Measurements from ENCODE around the gene IL6ST.
"Not testable (repeated sequence)": the region's sequence is repeated elsewhere in the genome, so short reads cannot be mapped to it uniquely, and the experiment has no call there.

The IL6ST gene

GRCh38 chr5:56024810-56025150 is 30.0 kb upstream of the IL6ST start:
- Histone ChIP-seq H3K4me3 (IDR thresholded peaks at IDR 0.05; ENCODE audit: insufficient read depth, low read depth, low read length) (no peak overlapping the region), H3K4me2 (peak overlapping the region; percentile 70), H2AFZ (ENCODE audit: low read depth) (peak overlapping the region; percentile 2; the same call in 1 of the 2 replicates), H3K79me2 (ENCODE audit: insufficient read depth, low read depth) (no peaks in the 10 kb centered on the region), H3K9ac (no peak overlapping the region; the same call in 1 of the 2 replicates), H4K20me1 (ENCODE audit: insufficient read depth) (no peaks in the 10 kb centered on the region), H3K27ac (peak overlapping the region; percentile 47), H3K27me3 (ENCODE audit: insufficient read depth, low read depth) (no peaks in the 10 kb centered on the region), H3K4me1 (ENCODE audit: low read depth, poor library complexity, severe bottlenecking) (peaks cover 90% of the 10 kb centered on the region), H3K36me3 (ENCODE audit: insufficient read depth) (no peaks in the 10 kb centered on the region)
- TF ChIP-seq CTCF (conservative IDR thresholded peaks at IDR 0.05; ENCODE audit: low read depth, low read length) = no peak

- no peaks in the 10 kb centered on the region for H3K79me2 ChIP-seq (ENCODE audit: insufficient read depth, low read depth)
- H3K27me3 ChIP-seq (ENCODE audit: insufficient read depth, low read depth) = no peaks in the 10 kb centered on the region
- no peaks in the 10 kb centered on the region for H3K36me3 ChIP-seq (ENCODE audit: insufficient read depth)
- H3K27ac ChIP-seq = no peak overlapping the region
- H3K4me1 ChIP-seq (ENCODE audit: low read depth, poor library complexity, severe bottlenecking) = peaks cover 90% of the 10 kb centered on the region
- H3K9ac ChIP-seq = no peak overlapping the region
- H4K20me1 ChIP-seq (ENCODE audit: insufficient read depth) = no peaks in the 10 kb centered on the region
- TF ChIP-seq CTCF (conservative IDR thresholded peaks at IDR 0.05; ENCODE audit: low read depth, low read length) = no peak
- H3K4me2 ChIP-seq = no peak overlapping the region; the same call in 1 of the 2 replicates
- no peak overlapping the region for H2AFZ ChIP-seq (ENCODE audit: low read depth)
- no peak overlapping the region for H3K4me3 ChIP-seq (IDR thresholded peaks at IDR 0.05; ENCODE audit: insufficient read depth, low read depth, low read length)
Observed at GRCh38 chr5:56023296-56023695, 28.5 kb upstream of the IL6ST start.

GRCh38 chr5:56019306-56020272 is 24.8 kb upstream of the IL6ST start:
- no peak for TF ChIP-seq CTCF (conservative IDR thresholded peaks at IDR 0.05; ENCODE audit: low read depth, low read length)
- H2AFZ ChIP-seq (ENCODE audit: low read depth) = 0 out of 2 replicates have a peak overlapping the region, but pooled peaks have one; percentile 1
- no peaks in the 10 kb centered on the region for H3K27me3 ChIP-seq (ENCODE audit: insufficient read depth, low read depth)
- no peak overlapping the region for H3K4me3 ChIP-seq (IDR thresholded peaks at IDR 0.05; ENCODE audit: insufficient read depth, low read depth, low read length)
- H3K79me2 ChIP-seq (ENCODE audit: insufficient read depth, low read depth) = no peaks in the 10 kb centered on the region
- H3K36me3 ChIP-seq (ENCODE audit: insufficient read depth) = no peaks in the 10 kb centered on the region
- H3K4me2 ChIP-seq = peak overlapping the region; percentile 74
- H3K9ac ChIP-seq = peak overlapping the region; percentile 12; the same call in 1 of the 2 replicates
- peaks cover 74% of the 10 kb centered on the region for H3K4me1 ChIP-seq (ENCODE audit: low read depth, poor library complexity, severe bottlenecking)
- H4K20me1 ChIP-seq (ENCODE audit: insufficient read depth) = no peaks in the 10 kb centered on the region
- H3K27ac ChIP-seq = peak overlapping the region; percentile 57

DNA sequence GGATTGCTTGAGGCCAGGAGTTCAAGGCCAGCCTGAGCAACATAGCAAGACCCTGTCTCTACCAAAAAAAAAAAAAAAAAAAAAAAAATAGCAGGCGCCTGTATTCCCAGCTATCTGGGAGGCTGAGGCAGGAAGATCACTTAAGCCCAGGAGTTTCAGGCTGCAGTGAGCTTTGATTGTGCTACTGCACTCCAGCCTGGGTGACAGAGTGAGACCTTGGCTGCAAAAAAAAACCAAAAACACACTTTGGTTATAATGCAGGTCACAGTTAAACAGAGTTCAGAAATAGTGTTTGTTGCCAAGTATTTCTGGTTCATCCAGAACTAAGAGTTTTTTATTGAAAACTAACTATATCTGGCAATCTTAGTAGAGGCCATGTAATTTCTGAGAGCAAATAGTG is 24.1 kb upstream of the IL6ST start:
- no peaks in the 10 kb centered on the region for H3K79me2 ChIP-seq (ENCODE audit: insufficient read depth, low read depth)
- H3K27ac ChIP-seq = peak overlapping the region; percentile 57
- H3K36me3 ChIP-seq (ENCODE audit: insufficient read depth) = no peaks in the 10 kb centered on the region
- H3K27me3 ChIP-seq (ENCODE audit: insufficient read depth, low read depth) = no peaks in the 10 kb centered on the region
- H3K4me2 ChIP-seq = peak overlapping the region; percentile 74
- peaks cover 66% of the 10 kb centered on the region for H3K4me1 ChIP-seq (ENCODE audit: low read depth, poor library complexity, severe bottlenecking)
- no peak overlapping the region for H2AFZ ChIP-seq (ENCODE audit: low read depth)
- H3K4me3 ChIP-seq (IDR thresholded peaks at IDR 0.05; ENCODE audit: insufficient read depth, low read depth, low read length) = no peak overlapping the region
- no peak for TF ChIP-seq CTCF (conservative IDR thresholded peaks at IDR 0.05; ENCODE audit: low read depth, low read length)
- H3K9ac ChIP-seq = no peak overlapping the region
- H4K20me1 ChIP-seq (ENCODE audit: insufficient read depth) = no peaks in the 10 kb centered on the region

- H3K4me3 ChIP-seq (IDR thresholded peaks at IDR 0.05; ENCODE audit: insufficient read depth, low read depth, low read length); H3K9ac ChIP-seq; H4K20me1 ChIP-seq (ENCODE audit: insufficient read depth); H2AFZ ChIP-seq (ENCODE audit: low read depth); H3K27me3 ChIP-seq (ENCODE audit: insufficient read depth, low read depth); H3K27ac ChIP-seq; H3K4me2 ChIP-seq; H3K36me3 ChIP-seq (ENCODE audit: insufficient read depth); H3K79me2 ChIP-seq (ENCODE audit: insufficient read depth, low read depth): not testable (repeated sequence)
- peaks cover 68% of the 10 kb centered on the region for H3K4me1 ChIP-seq (ENCODE audit: low read depth, poor library complexity, severe bottlenecking)
Observed at GRCh38 chr5:56014701-56015100, 19.9 kb upstream of the IL6ST start.

DNA sequence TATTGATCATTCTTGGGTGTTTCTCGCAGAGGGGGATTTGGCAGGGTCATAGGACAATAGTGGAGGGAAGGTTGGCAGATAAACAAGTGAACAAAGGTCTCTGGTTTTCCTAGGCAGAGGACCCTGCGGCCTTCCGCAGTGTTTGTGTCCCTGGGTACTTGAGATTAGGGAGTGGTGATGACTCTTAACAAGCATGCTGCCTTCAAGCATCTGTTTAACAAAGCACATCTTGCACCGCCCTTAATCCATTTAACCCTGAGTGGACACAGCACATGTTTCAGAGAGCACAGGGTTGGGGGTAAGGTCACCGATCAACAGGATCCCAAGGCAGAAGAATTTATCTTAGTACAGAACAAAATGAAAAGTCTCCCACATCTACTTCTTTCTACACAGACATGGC is 19.2 kb upstream of the IL6ST start:
- H3K4me3 ChIP-seq (IDR thresholded peaks at IDR 0.05; ENCODE audit: insufficient read depth, low read depth, low read length); H3K36me3 ChIP-seq (ENCODE audit: insufficient read depth); H4K20me1 ChIP-seq (ENCODE audit: insufficient read depth); H3K4me2 ChIP-seq; H2AFZ ChIP-seq (ENCODE audit: low read depth); H3K79me2 ChIP-seq (ENCODE audit: insufficient read depth, low read depth); H3K27ac ChIP-seq; H3K9ac ChIP-seq; H3K27me3 ChIP-seq (ENCODE audit: insufficient read depth, low read depth): not testable (repeated sequence)
- peaks cover 68% of the 10 kb centered on the region for H3K4me1 ChIP-seq (ENCODE audit: low read depth, poor library complexity, severe bottlenecking)

Data from KMS-11 (cell line).